Ovary (tissue), 3 donors: ENCODE data around the gene AP2A2.

Experiments used
- CTCF ChIP-seq, 3 donors: fragments of 450-650 bp in 2 of 3; fragments of 200-600 bp in 1 of 3; IDR thresholded peaks; one replicate each; pipeline versions ENCODE4 v1.5.1 to v1.8.0; 2016 to 2022; ENCODE audit warnings: antibody characterized with exemption in 3 of 3, mild to moderate bottlenecking in 1 of 3
- EP300 ChIP-seq: sonication (generic); formaldehyde crosslinking; IDR thresholded peaks from one replicate; pipeline ENCODE4 v1.6.1; 2017; ENCODE audit warnings: antibody characterized with exemption
- POLR2A ChIP-seq: fragments of 450-650 bp; IDR thresholded peaks from one replicate; pipeline ENCODE4 v1.6.1; 2017; ENCODE audit warnings: antibody characterized with exemption, mild to moderate bottlenecking, moderate library complexity
- donor health status: DM: no; HTN: no; CAD: no.

GRCh38 chr11:914204-914603 lies 11.5 kb upstream of the AP2A2 start:
- TF ChIP-seq CTCF (IDR thresholded peaks at IDR 0.05) (no peak), POLR2A (no peak), EP300 (no peak)
